Left lobe of liver (tissue), 2 donors: ENCODE data around the gene CCDC38. TPM values are rescaled to one million over a fixed set of nuclear protein-coding genes. Genes with fewer than 3 reads are reported as not detected.

Experiments
- ATAC-seq: fragments of 200-7000 bp; cut with Tn5 transposase; one replicate; pipeline ENCODE4 v1.9.1; 2020; ENCODE audit warnings: mild to moderate bottlenecking, moderate library complexity
- DNase-seq: peaks from one replicate; pipeline ENCODE4 v3.0.0-alpha.2; 2020; ENCODE audit warnings: low spot score
- total RNA-seq: library from RNA; stranded (reverse); gene quantifications from one replicate; pipeline ENCODE4 v1.2.1, GENCODE V29; 2021
- donor health status: DM: no; HTN: no; CAD: no; lungs with moderate emphysema.
- donor health status: DM: no; HTN: yes; CAD: no.

CCDC38 gene
- total RNA-seq, 1 donor from 2014 or later, result 0.93 TPM

GRCh38 chr12:95837240-95838038, 105.0 kb downstream of the CCDC38 start:
- ATAC-seq, result peak; percentile 51
- no peak for DNase-seq

DNA sequence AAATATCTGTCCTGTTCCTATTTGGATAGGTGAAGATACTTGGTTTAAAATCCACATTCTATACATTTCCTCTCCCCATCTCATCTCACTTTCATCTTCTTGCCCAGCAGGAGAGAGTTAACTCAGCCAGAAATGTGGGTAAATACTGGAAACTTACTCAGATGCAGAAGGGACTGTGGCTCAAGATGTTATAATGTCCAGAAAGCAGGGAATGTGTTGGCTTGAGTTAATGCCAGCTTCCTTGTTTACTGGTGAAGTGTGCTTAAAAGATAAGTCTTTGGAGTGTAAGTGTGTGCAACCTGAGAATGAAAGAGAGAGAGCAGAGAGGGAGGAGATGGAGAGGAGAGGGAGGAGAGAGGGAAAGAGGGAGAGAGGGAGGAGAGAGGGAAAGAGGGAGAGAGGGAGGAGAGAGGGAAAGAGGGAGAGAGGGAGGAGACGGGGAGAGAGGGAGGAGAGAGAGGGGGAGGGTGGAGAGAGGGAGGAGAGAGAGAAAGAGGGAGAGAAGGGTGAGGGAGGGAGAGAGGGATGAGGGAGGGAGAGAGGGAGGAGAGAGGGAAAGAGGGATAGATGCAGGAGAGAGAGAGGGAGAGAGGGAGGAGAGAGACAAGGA, 105.7 kb downstream of the CCDC38 start:
- no peak for DNase-seq
- ATAC-seq, result peak; percentile 38

- DNase-seq (no peak), ATAC-seq (no peak)
Measured at GRCh38 chr12:95836185-95836609, 106.2 kb downstream of the CCDC38 start.

DNA sequence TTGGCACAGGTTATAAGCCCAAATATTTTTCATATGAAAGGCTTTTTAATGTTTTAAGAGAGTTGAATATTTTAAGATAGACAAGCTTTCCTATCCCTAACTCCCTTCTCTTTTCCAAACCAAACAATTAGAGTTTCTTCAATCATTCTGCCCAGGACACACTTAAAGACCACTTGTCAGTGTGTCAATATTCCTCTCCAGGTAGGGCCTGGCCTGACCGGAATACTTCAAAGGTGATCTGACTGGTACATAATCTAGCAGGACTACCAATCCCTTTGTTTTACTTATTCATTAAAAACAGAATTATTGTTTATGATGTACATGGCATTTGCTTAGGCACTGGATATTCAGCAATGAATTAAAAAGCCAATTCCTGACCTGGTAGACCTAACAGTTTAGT, 107.8 kb downstream of the CCDC38 start:
- DNase-seq (no peak), ATAC-seq (no peak)

DNA sequence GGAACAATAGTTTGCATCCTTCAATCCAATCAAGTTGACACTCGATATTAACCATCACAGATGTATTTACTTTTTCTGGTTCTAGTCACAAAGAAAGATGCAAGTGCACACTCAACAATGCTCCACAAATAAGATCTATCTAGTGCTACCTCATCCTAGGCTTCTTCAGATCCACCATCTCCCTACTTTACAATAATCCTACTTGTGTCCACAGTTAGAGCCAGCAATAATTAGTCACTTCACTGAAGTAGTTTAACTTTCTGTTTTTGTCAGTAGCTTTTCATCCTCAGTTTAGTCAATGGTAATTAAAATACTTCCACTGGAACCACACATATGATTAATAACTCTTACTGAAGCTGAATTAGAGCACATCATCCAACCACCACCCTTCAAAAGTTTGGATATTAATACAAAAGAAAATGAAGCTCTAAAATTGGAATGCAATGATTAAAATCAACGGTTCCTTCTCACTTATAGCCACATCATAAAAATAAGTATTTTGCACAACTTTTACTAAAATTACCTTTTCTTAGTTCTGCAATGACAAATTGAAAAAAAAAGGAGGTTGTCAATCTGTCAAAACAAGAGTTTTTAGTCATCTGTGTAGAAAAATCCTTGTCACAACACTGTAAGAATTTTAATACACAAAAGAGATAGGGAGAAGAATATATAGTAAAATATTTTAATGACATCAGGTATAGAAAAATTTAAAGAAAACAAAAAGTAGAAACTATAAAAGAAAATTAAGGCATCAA, 111.9 kb downstream of the CCDC38 start:
- ATAC-seq (no peak), DNase-seq (no peak)

- DNase-seq (no peak), ATAC-seq (peak; percentile 87)
Measured at GRCh38 chr12:95829395-95829794, 113.0 kb downstream of the CCDC38 start.

DNA sequence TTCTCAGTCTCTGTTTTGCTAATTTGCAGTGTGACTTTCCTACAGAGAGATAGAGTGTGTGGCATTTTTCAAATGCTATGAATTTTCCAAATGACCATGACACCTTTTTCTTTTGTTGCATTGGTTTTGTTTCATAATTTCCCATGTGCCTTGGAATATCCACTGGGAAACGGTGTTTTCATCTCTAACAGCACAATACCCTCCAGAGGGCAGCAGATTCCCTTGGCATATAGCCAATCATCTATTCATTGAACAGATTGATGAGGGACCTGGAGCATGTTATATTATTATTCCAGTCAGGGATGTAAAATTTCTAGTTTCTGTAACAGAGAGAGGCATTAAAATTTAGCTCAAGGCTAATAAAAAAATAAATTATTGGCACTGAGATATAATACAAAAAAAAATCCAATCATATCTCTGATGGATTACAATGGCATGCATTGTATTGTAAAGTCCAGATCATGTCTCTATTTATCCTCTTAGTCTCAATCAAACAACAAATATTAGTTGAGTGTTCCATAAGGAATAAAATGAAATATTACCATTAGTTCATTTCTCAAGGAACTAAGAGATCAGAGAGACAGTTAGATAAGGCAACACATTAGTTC, 122.2 kb downstream of the CCDC38 start:
- peak; percentile 94 for ATAC-seq
- peak; percentile 64 for DNase-seq

Other genes with a start within 250 kb of the CCDC38 start
- gene NTN4, start 151.8 kb downstream of the CCDC38 start, total RNA-seq, result 20.7 TPM
- 8.5 TPM for gene SNRPF, start 83.7 kb downstream of the CCDC38 start, total RNA-seq
- gene AMDHD1, start 717 bp upstream of the CCDC38 start, total RNA-seq, result 81.5 TPM
- gene HAL, start 53.7 kb upstream of the CCDC38 start, total RNA-seq, result 210 TPM
- 17.7 TPM for gene LTA4H, start 93.0 kb upstream of the CCDC38 start, total RNA-seq